Hematopoietic multipotent progenitor cell treated with erythropoietin and hydrocortisone succinate and interleukin-3 and kit ligand, for 6 days (in vitro differentiated cells): ENCODE measurements around the gene TIMP2.
A peak's percentile ranks its signal among the peaks of the same experiment; 100 is the strongest.
"Not testable (repeated sequence)": the region's sequence is repeated elsewhere in the genome, so short reads cannot be mapped to it uniquely, and the experiment has no call there.

ENCODE experiments used
- DNase-seq: peaks from one replicate; pipeline ENCODE4 v3.0.0-alpha.2; 2015

The TIMP2 gene

DNA sequence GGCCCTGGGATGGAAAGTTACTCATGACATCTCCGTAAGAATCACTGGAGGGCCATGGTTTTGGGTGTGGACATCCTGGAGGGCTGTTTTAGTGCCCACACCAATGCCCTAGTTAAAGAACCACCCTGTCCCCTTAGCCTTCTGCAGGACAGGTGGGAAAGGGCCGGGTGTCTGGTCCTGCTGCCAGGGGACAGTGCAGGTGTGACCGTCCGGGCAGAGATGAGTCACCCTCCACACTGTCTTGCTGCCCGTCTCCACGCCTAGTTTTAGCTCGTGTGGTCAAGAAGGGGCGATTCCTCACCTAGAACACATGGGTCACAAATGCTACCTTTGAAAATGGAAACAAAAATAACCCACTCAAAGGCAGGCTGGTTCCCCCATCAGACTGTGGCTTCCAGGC, 39.2 kb downstream of the TIMP2 start:
- no peak for DNase-seq

DNA sequence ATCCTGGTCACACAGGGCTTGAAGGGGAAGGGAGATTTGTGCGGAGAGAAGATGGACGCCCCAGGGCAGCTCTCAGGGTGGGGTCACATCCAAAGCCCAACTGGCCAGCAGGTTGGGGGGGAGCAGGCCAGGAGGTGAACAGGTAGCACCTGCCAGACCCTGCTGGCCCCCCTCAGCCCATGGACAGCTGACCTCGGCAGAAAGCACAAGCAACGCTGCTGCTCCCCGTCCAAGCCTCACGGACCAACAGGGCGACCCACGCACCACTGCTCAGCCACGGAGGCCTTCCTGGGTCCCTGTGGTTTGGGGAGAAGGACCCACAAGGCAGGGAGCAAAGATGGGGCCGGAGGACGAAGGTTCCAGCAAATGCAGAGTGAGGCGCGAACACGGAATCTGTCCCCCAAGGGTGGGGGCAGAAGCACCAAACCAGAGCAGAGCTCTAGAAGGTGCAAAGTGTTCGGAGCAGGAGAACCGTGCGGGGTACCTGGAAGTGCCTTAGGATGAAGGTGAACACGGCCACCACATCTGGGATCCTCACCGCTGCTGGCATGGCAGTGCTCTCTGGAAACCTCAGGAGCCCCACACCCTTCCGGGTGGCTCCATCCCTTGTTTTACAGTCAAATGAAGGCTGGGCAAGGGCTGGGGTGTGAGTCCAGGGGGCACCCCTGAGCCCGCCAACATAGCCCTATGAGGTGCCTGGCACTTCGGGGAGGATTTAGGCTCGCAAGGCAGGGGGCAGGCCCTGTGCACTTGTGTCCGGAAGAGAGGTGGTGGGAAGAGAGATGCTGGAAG, 40.1 kb downstream of the TIMP2 start:
- DNase-seq, result no peak

DNA sequence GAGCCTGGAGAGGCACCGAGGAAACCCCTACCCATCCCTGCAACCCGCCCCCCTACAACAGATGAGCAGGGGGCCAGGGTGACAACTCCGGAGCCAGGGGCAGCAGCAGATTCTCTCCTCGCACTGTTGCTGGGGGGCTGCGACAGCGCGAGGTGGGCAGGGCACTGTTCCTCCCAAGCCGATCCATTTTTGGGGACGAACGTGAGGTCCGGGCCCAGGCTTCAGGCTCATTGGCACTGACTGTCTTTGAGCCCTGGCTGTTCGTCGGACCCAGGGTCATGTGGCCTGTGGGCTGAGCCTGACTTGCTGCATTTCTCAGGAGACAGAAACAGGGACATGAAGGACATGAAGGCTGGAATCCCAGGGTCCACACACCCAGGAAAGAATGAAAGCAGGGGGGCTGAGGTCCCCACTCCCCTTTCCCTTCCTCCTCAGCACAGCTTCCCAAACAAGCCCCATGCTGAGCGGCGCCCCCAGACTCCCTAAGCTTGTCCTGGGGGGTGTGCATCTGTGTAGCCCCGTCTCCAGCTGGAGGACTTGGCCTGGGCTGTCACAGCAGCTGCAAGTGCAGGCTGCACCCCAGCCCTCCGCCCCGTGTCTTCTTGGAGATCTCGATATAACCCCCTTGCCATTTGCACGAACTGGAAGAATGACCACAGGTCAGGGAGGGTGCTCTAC, 40.9 kb downstream of the TIMP2 start:
- DNase-seq, result no peak

DNA sequence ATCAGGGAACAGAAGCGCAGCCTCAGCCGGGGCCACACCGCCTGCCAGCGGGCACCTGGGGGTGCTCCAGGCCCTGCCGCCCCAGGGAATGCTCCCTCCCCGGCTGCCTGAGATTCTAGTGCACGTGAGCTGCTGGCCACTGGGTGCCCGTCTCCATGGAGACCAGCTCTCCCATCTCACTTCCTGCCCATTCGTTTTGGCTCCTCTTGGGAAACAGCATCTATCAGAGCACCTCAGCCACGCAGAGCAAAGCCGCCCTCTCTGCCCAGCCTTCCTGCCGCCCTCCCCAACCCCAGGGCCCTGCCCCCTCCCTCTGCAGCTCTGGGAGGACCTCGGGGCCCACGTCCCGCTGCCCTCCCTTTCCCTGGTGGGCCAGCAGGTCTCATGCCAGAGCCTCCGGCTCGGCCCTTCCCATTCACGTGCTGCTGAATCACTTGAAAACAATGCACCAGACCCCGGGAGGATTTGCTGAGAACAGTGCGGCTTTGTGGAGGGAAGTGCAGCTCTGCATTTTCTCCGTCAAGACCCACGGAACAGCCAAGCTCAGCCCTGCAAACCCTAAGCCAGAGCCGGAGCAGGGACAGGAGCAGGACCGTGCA, 41.6 kb downstream of the TIMP2 start:
- DNase-seq, result peak; percentile 42

DNA sequence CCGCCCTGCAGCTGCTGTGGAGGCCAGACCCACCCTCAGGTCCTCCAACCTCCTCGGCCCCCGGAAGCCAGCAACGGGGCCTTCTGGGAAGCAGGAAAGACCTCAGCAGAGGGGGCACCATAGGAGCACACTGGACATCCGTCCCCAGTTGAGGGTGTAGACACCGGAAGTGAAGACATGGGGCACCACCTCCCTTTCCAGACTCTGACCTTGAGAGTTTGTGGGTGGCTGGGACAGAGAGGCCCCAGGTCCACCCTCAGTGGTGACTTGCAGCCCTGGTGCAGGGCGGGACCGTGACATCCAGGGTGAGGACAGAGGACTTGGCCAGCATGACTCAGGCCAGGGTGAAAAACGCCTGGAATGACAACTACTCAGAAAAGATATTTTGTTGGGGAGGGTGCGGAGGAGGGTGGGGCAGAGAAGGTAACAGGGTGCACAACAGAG, 42.1 kb downstream of the TIMP2 start:
- DNase-seq, result peak; percentile 63

DNA sequence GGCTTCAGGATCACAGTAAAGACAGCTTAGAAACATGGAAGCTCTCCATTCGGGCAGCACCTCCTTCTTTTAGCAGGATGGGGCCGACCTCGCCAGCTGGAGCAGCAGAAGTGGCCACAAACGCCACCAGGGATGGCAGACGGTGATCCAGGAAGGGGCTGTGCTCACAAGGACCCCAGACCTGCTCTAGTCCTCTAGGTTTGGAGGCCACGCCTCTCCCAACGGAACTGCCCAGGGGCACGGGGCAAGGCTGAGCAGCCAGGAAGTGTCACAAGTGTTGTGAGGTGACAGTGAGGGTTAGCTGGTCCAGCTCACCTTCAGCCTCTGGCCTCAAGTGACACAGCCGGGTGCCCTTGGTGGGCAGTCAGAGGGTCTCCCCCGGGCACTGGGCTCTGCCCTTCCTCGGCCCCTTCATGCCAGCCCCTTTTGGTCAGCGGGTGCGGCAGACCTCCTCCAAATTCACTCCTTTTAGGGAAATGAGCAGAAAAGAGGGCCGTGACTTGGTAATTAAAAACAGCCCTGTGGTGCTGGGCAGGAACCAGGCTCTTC, 42.6 kb downstream of the TIMP2 start:
- peak; percentile 38 for DNase-seq

DNA sequence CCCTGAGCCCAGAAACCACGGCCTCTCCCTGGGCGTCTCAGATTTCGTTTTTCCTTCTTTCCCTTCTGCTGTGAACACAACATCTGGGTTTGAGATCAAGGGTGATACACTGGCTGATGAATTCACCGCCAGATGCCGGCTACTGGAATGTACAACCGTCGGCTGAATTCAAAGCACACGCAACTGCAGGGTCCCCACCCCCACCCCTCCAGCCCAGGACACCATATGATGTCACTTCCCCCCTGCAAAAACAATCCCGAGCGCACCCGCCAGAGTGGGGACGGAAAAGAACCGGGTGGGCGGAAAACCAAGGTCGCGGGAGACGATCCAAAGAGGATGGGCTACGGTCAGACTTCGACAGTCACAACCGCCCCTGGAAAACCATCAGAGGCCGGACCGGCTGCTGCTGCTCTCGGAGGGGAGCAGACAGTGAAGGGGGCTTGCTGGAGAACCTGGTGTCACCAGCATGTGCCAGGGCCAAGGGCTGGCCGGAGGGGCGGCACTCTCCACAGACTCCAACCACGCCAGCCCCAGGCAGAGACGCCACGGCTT, 45.5 kb downstream of the TIMP2 start:
- peak; percentile 43 for DNase-seq

DNA sequence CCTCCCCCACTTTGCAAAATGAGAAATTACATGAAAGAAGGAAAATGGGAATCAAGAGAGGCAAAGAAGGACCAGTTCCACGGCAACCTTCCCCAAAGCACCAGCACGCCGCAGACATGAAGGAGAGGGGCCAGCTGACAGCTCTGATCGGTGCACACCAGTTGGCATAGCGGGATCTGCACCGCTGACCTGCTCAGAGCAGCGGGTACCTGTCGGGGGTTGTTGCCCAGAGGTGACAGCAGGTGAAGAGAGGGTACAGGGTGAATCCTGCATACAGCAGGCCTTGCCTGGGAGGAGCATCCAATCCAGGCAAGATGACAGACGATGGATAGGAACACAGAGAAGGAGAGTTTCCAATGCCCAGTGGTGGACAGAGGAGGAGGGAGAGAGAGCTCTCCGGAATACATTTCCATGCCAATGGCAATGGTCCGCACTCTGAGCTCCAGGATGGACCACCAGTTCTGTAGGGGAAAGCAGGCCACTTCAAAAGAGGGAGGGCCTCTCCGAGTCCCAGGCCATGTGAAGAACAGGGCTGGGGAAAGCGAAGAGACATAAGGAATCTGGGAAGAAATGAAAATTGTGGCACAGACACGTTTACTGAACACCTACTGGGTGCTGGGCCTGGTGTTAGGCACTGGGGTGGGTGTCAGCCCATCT, 46.2 kb downstream of the TIMP2 start:
- no peak for DNase-seq

DNA sequence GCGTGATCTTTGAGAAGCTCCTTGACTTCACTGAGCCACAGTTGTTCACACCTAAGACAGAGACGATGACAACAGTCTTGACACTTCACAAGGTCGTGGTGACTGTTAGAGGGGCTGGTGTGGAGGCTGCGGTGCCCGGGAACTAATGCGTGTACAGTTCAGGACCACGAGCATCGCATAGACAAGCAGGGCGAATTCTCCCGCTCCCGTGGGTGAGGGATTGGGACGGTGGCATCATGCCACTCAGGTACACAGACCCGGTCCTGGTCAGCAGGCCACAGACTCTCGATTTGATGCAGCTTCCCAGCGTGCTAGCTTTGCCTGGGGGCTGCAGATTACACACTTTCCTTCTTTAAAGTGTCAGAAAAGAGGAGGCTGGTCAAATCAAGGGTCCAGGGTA, 46.9 kb downstream of the TIMP2 start:
- DNase-seq, result no peak

DNA sequence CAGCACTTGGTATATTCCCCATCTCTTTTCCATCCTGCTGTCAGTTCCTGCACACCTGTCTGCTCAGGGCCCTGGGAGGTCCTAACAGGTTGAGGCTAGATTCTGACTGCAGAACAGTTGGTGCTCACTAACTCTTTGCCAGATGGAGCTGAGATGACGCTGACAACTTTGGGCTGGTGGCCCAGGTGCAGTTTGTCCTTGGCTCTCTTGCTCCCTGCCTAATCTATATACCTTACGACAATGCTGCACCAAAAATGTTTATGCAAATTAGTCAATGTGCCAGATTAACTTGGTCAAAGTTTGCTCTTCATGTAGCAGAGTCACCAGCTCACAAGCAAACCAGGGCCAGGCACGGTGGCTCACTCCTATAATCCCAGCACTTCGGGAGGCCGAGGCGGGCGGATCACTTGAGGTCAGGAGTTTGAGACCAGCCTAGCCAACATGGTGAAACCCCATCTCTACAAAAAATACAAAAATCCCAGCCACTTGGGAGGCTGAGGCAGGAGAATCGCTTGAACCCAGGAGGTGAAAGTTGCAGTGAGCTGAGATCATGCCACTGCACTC, 48.2 kb downstream of the TIMP2 start:
- DNase-seq, result not testable (repeated sequence)

DNA sequence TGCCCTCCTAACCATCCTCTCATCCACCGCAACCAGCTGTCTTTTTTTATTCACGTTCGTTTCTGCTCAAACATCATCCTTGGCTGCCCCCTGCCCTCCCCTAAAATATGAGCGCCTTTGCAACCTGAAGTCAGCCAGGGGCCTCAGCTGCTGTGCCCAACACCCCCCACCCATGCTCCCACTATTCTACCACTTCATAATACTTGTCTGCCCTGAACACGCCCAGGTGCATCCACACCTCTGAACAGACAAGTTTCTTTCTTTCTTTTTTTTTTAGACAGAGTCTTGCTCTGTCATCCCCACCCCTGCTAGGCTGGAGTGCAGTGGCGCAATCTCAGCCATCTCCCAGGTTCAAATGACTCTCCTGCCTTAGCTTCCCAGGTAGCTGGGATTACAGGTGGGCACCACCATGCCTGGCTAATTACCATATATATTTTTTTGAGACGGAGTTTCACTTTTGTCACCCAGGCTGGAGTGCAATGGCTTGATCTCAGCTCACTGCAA, 49.0 kb downstream of the TIMP2 start:
- DNase-seq, result no peak

DNA sequence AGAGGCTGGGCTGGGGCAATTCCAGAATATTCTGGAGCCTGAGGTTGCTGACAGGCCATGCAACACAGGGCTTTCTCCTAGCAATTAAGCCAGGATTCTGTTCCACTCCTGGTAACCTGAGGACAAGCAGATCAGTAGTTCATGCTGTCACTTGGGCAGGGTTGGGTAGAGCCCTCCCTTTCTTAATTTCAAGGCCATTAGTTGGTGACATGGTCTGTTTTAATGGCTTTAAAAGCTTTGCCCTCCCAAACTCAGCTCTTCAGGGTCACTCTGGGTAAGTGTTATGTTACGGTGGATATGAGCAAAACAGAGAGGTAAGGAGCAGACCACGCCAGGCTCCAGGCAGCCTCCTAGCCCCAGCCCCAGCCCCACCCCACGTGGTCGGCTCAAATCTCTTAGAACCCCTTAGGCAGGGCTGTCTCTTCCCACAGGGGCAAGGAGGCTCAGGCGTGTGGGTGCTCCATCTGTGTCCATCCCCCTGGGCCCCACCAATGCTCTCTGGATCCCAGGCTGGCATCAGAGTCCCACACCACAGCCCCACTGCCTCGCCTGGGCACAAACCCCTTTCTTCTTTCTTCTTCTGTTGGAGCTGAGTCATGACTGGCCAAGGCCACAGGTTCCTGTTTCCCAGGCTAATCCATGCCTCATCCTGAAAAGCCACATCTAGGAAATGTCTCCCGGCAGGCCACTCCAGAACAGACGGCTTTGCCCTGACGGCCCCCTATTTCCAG, 49.7 kb downstream of the TIMP2 start:
- no peak for DNase-seq

DNA sequence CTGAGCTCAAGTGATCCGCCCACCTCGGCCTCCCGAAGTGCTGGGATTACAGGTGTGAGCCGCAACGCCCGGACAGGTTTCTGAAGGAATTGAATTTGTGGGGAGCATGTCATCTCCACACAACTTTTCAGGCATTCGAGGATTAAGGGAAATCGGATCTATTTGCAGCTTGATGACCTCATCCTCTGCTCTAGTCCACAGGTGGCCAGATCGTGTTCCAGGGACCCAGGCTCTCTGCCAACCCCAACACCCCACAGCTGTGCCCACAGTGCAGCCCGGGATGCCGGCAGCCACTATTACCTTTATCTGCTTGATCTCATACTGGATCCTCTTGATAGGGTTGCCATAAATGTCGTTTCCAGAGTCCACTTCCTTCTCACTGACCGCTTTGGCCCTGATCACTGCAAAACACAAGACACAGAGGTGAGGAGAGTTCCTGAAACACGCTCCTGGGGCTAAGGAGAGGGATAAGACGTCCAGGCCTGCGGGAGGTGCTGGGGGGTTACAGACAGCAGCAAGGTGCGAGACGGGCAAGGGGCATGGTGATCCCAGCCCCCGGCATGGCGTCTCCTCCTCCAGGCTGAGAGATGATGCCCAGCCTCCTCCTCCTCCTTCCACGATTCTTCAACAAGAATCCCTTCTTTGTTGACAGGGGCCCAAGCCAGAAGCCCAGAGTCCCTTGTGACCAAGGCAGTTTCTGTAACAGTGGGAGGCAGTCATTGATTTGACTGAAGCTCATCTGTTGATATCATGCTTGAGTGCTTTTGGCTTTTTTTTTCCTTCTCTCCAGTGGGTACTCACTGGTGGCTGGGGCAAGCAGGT, 51.5 kb downstream of the TIMP2 start:
- DNase-seq, result peak; percentile 44

DNA sequence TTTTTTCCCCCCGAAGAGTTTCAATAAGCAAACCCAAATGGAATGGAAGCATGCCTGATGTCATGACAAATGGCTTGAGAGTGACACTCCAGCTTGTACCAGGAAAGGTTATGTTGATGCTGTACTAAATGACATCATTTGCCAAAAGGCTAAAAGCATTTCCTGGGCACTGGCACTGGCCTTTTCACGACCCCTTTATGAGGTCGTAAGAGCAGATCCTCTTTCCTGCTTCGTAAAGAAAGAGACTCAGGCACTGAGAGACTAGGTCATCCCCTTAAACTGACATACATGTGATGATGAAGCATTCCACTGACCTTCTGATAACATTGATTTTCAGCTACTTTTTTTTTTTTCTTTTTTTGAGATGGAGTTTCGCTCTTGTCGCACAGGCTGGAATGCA, 52.7 kb downstream of the TIMP2 start:
- DNase-seq, result no peak

DNA sequence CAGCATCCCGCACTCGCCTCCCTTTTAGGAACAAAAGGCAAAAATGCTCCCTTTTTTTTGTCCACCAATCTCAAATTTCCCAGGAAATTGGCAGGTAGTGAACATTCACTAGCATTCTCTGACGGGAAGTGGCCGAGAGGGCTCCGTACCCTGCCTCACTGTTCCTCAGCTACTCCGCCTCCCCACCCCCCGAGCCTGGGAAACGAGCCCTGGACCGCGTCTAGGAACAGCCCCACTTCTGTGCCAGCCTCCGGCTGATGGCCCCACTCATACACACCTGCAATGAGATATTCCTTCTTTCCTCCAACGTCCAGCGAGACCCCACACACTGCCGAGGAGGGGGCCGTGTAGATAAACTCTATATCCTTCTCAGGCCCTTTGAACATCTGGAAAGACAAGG, 54.6 kb downstream of the TIMP2 start:
- DNase-seq, result no peak

DNA sequence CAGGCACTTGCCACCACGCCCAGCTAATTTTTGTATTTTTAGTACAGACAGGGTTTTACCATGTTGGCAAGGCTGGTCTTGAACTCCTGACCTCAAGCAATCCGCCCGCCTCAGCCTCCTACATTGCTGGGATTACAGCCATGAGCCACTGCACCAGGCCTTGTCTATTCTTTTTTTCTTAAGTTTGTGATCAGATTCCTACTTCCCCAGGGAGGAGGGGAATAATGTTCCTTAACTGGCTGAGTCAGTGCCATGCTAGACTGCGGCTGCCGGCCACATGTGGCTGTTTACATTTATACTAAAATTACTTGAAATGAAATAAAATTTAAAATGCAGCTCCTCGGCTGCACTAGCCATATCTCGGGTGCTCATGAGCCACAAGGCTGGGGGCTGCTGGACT, 56.8 kb downstream of the TIMP2 start:
- no peak for DNase-seq

DNA sequence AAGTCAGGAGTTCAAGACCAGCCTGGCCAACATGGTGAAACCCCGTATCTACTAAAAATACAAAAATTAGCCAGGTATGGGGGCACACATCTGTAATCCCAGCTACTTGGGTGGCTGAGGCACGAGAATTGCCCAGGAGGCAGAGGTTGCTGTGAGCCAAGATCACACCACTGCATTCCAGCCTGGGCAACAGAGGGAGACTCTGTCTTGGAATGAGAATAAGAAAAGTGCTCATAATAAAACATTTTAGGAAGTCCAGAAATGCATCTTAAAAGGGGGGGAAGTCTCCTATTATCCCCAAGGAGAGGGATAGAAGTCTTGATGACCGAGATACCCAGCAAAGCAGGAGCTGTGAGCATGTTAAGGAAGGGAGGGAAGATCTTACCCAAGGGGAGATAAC, 58.1 kb downstream of the TIMP2 start:
- not testable (repeated sequence) for DNase-seq

DNA sequence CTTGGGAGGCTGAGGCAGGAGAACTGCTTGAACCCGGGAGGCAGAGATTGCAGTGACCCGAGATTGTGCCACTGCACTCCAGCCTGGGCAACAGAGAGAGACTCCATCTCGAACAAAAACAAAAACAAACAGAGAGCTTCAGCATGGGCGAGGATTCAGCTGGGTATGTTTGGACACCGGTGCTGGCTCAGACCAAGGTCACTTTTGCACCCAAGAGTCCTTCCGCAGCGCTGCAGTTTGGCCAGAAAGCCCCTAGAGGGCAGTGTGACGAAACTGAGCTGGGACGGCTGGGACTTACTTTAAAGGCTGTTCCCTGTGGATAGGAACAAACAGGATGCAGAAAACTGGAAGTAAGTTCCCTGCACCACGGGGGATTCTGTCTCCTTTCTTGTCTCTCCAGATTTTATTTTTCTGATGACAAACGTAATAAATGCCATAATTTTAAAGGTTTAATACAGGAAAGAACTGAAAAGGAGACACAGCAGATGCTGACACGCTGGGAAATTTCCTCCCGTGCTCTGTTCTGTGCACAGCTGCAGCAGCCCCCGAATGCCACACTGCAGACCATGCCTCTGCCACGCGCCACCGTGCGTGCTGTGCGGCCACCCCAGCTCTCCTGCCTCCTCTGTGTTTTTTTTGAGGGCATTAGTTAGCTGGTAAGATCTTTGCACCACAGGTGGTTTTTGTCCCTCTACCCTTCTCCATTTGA, 59.4 kb downstream of the TIMP2 start:
- DNase-seq, result peak; percentile 74

DNA sequence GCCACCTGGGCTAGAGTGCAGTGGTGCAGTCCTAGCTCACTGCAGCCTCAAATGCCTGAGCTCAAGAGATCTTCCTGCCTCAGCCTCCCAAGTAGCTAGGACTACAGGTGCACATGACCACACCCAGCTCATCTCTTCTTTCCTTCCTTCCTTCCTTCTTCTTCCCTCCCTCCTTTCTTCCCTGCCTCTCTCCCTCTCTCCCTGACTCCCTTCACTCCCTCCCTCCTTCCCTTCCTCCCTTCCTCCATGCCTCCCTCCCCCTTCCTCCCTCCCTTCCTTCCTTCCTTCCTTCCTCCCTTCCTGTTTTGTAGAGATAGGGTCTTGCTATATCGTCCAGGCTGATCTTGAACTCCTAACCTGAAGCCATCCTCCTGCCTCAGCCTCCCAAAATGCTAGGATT, 61.1 kb downstream of the TIMP2 start:
- no peak for DNase-seq
